Activated T-cell treated with anti-CD3 and anti-CD28 coated beads, Interleukin-2, amount 50 U/mL, for 72 hours (primary cell): ENCODE results near the gene KLRC1. TPM values are rescaled to one million over a fixed set of nuclear protein-coding genes. Genes with fewer than 3 reads are reported as not detected.
"Not testable (repeated sequence)": the region's sequence is repeated elsewhere in the genome, so short reads cannot be mapped to it uniquely, and the experiment has no call there.

Experiments
- ATAC-seq, 2 donors: fragments of 150-1000 bp; cut with Tn5 transposase; replicated peaks in 1 of 2; 2 replicates each; pipeline ENCODE4 v1.10.0; 2021; ENCODE audit warnings: moderate library complexity in 2 of 2, mild to moderate bottlenecking in 1 of 2
- DNase-seq, 2 donors: peaks; one replicate each; pipeline ENCODE4 v3.0.0; 2021 to 2022; ENCODE audit warnings: mixed read lengths in 1 of 2
- H3K27ac Mint-ChIP-seq: one replicate; pipeline ENCODE4 v1.8.0; 2022; ENCODE audit warnings: mild to moderate bottlenecking, moderate library complexity, mixed read lengths
- H3K27me3 Mint-ChIP-seq: one replicate; pipeline ENCODE4 v1.8.0; 2022; ENCODE audit warnings: low read depth, mixed read lengths
- H3K36me3 Mint-ChIP-seq, 2 donors: one replicate each; pipeline ENCODE4 v1.8.0; 2022; ENCODE audit warnings: mixed read lengths in 2 of 2, mild to moderate bottlenecking in 1 of 2; ENCODE audit not compliant: insufficient read depth in 2 of 2
- H3K4me1 Mint-ChIP-seq: one replicate; pipeline ENCODE4 v1.8.0; 2022; ENCODE audit warnings: low read depth, mixed read lengths
- H3K4me3 Mint-ChIP-seq, 2 donors: one replicate each; pipeline ENCODE4 v1.8.0; 2022; ENCODE audit warnings: mild to moderate bottlenecking in 2 of 2, mixed read lengths in 2 of 2, moderate library complexity in 2 of 2
- H3K9me3 Mint-ChIP-seq, 2 donors: one replicate each; pipeline ENCODE4 v1.8.0; 2022; ENCODE audit warnings: mixed read lengths in 2 of 2
- total RNA-seq, 2 donors: library from RNA; stranded (reverse); gene quantifications; one replicate each; pipeline ENCODE4 v1.2.3, GENCODE V29; 2022

KLRC1 gene
- total RNA-seq, 2 donors from 2014 or later, result 3.1 to 9.0 TPM

GRCh38 chr12:10448236-10448635, 4.9 kb downstream of the KLRC1 start:
- ATAC-seq, result peak in 1 of 2 donors; percentile 42
- no peak for DNase-seq
- Mint-ChIP-seq H3K4me3 (no peak overlapping the region), H3K9me3 (no peaks in the 10 kb centered on the region), H3K36me3 (no peaks in the 10 kb centered on the region), H3K27me3 (no peaks in the 10 kb centered on the region), H3K4me1 (no peaks in the 10 kb centered on the region), H3K27ac (no peak overlapping the region)

GRCh38 chr12:10446052-10446451, 7.1 kb downstream of the KLRC1 start:
- not testable (repeated sequence) for H3K4me3 Mint-ChIP-seq, H3K4me1 Mint-ChIP-seq, H3K36me3 Mint-ChIP-seq, H3K27me3 Mint-ChIP-seq, DNase-seq, H3K27ac Mint-ChIP-seq, H3K9me3 Mint-ChIP-seq
- ATAC-seq, result peak; percentile 84 to 91

GRCh38 chr12:10441144-10441543, 12.0 kb downstream of the KLRC1 start:
- H3K36me3 Mint-ChIP-seq, ATAC-seq, H3K9me3 Mint-ChIP-seq, DNase-seq, H3K4me3 Mint-ChIP-seq, H3K27ac Mint-ChIP-seq, H3K27me3 Mint-ChIP-seq, H3K4me1 Mint-ChIP-seq: not testable (repeated sequence)

- not testable (repeated sequence) for DNase-seq, H3K4me3 Mint-ChIP-seq, ATAC-seq, H3K9me3 Mint-ChIP-seq, H3K4me1 Mint-ChIP-seq, H3K27ac Mint-ChIP-seq, H3K36me3 Mint-ChIP-seq, H3K27me3 Mint-ChIP-seq
Measured at GRCh38 chr12:10439608-10440274, 13.4 kb downstream of the KLRC1 start.

- DNase-seq, H3K27ac Mint-ChIP-seq, H3K36me3 Mint-ChIP-seq, H3K4me3 Mint-ChIP-seq, H3K4me1 Mint-ChIP-seq, H3K9me3 Mint-ChIP-seq, H3K27me3 Mint-ChIP-seq: not testable (repeated sequence)
- peak; percentile 83 to 87 for ATAC-seq
Measured at GRCh38 chr12:10437601-10438000, 15.6 kb downstream of the KLRC1 start.

GRCh38 chr12:10435816-10436215, 17.4 kb downstream of the KLRC1 start, which contains the start of gene KLRC2:
Gene KLRC2, minus strand, starts transcription at chr12:10436010. Its CDS starts 24 bp downstream, at chr12:10435986.
- H3K4me3 Mint-ChIP-seq, result peak within 1 kb of the TSS in 1 of 2 donors; percentile 41
- not testable (repeated sequence) for H3K4me1 Mint-ChIP-seq, H3K27me3 Mint-ChIP-seq, H3K36me3 Mint-ChIP-seq, H3K27ac Mint-ChIP-seq, DNase-seq, H3K9me3 Mint-ChIP-seq
- ATAC-seq, result peak; percentile 54 to 57

- H3K9me3 Mint-ChIP-seq, H3K36me3 Mint-ChIP-seq, H3K4me3 Mint-ChIP-seq, H3K27me3 Mint-ChIP-seq, DNase-seq, H3K27ac Mint-ChIP-seq, H3K4me1 Mint-ChIP-seq: not testable (repeated sequence)
- ATAC-seq, result peak; percentile 85 to 93
Measured at GRCh38 chr12:10430623-10431022, 22.6 kb downstream of the KLRC1 start.

- not testable (repeated sequence) for H3K4me1 Mint-ChIP-seq, H3K9me3 Mint-ChIP-seq, H3K27me3 Mint-ChIP-seq, H3K4me3 Mint-ChIP-seq, ATAC-seq, H3K27ac Mint-ChIP-seq, DNase-seq, H3K36me3 Mint-ChIP-seq
Measured at GRCh38 chr12:10425938-10426337, 27.2 kb downstream of the KLRC1 start.

- H3K27me3 Mint-ChIP-seq, H3K9me3 Mint-ChIP-seq, H3K27ac Mint-ChIP-seq, ATAC-seq, H3K4me1 Mint-ChIP-seq, H3K4me3 Mint-ChIP-seq, DNase-seq, H3K36me3 Mint-ChIP-seq: not testable (repeated sequence)
Measured at GRCh38 chr12:10424260-10424899, 28.8 kb downstream of the KLRC1 start.

GRCh38 chr12:10422159-10422558, 31.0 kb downstream of the KLRC1 start:
- H3K36me3 Mint-ChIP-seq, H3K4me1 Mint-ChIP-seq, H3K9me3 Mint-ChIP-seq, H3K27ac Mint-ChIP-seq, H3K4me3 Mint-ChIP-seq, DNase-seq, H3K27me3 Mint-ChIP-seq: not testable (repeated sequence)
- ATAC-seq, result peak; percentile 94 to 97

GRCh38 chr12:10420334-10420733, 32.8 kb downstream of the KLRC1 start, which contains the start of gene KLRC3:
Gene KLRC3, minus strand, starts transcription at chr12:10420595. Its CDS starts 45 bp downstream, at chr12:10420550.
- not testable (repeated sequence) for H3K9me3 Mint-ChIP-seq, H3K36me3 Mint-ChIP-seq, H3K27me3 Mint-ChIP-seq, H3K4me1 Mint-ChIP-seq, DNase-seq
- Mint-ChIP-seq H3K27ac (peak within 1 kb of the TSS; percentile 70), H3K4me3 (peak within 1 kb of the TSS; percentile 48 to 79)
- peak in 1 of 2 donors; percentile 46 for ATAC-seq

- peak within 1 kb of the TSS; percentile 82 for H3K27ac Mint-ChIP-seq
- ATAC-seq, result peak; percentile 82 to 84
- DNase-seq, result no peak
Measured at GRCh38 chr12:10409392-10409791, 43.8 kb downstream of the KLRC1 start, which contains the start of gene KLRC4. Gene KLRC4, minus strand, starts transcription at chr12:10409757. Its CDS starts 182 bp downstream, at chr12:10409575.

GRCh38 chr12:10408842-10409241, 44.3 kb downstream of the KLRC1 start:
- Mint-ChIP-seq H3K27me3 (peaks cover 7% of the 10 kb centered on the region), H3K4me1 (peaks cover 6% of the 10 kb centered on the region), H3K9me3 (no peaks in the 10 kb centered on the region), H3K36me3 (peaks cover 0 to 4% of the 10 kb centered on the region in 2 donors), H3K27ac (peak overlapping the region; percentile 82), H3K4me3 (peak overlapping the region; percentile 66 to 83)
- DNase-seq (no peak), ATAC-seq (no peak)

More at GRCh38 chr12:10409392-10409791, 43.8 kb downstream of the KLRC1 start, which contains the start of gene KLRC4:
- H3K4me3 Mint-ChIP-seq, result peak within 1 kb of the TSS; percentile 66 to 83
- H3K36me3 Mint-ChIP-seq, result peaks cover 0 to 4% of the 10 kb centered on the region in 2 donors
- H3K9me3 Mint-ChIP-seq, result no peaks in the 10 kb centered on the region
- H3K27me3 Mint-ChIP-seq, result peaks cover 7% of the 10 kb centered on the region
- H3K4me1 Mint-ChIP-seq, result peaks cover 6% of the 10 kb centered on the region
